ENCODE results near the gene MED12L. TPM values are rescaled to one million over a fixed set of nuclear protein-coding genes. Genes with fewer than 3 reads are reported as not detected.
A peak's percentile ranks its signal among the peaks of the same experiment; 100 is the strongest.

MED12L gene
- total and polyA plus RNA-seq, 9 of the 15 experiments (the other 6 are each of a cell fraction or from before 2014, with no cell fraction given): not detected

DNA sequence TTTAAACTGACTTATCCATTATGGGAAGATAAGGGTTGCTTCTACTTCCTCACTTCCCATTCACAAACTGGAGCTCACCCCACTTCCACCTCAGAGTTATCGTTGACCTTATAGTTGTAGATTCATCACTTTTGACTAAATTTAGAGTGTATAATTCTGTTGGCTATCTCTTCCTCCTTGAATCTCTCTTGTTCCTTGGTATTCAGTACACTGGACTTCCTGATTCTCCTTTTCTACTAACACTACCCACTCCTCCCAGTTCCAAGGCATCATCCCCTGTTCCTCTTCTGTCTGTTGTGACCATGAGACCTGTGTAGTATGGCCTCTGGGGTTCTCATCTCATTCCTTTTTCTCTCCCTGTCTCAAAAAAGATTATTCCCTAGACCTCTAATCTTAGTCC, 237.0 kb downstream of the MED12L start (continued):
- TF ChIP-seq, protein P1, sequence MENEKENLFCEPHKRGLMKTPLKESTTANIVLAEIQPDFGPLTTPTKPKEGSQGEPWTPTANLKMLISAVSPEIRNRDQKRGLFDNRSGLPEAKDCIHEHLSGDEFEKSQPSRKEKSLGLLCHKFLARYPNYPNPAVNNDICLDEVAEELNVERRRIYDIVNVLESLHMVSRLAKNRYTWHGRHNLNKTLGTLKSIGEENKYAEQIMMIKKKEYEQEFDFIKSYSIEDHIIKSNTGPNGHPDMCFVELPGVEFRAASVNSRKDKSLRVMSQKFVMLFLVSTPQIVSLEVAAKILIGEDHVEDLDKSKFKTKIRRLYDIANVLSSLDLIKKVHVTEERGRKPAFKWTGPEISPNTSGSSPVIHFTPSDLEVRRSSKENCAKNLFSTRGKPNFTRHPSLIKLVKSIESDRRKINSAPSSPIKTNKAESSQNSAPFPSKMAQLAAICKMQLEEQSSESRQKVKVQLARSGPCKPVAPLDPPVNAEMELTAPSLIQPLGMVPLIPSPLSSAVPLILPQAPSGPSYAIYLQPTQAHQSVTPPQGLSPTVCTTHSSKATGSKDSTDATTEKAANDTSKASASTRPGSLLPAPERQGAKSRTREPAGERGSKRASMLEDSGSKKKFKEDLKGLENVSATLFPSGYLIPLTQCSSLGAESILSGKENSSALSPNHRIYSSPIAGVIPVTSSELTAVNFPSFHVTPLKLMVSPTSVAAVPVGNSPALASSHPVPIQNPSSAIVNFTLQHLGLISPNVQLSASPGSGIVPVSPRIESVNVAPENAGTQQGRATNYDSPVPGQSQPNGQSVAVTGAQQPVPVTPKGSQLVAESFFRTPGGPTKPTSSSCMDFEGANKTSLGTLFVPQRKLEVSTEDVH (IDR thresholded peaks at IDR 0.05; ENCODE audit: low read depth, partially characterized antibody): no peak
- TF ChIP-seq HOXB6 (CRISPR knock-in tag; IDR thresholded peaks at IDR 0.05; ENCODE audit: borderline replicate concordance) (no peak), CHD2 (IDR thresholded peaks at IDR 0.05; ENCODE audit: low read depth, low read length) (no peak)

DNA sequence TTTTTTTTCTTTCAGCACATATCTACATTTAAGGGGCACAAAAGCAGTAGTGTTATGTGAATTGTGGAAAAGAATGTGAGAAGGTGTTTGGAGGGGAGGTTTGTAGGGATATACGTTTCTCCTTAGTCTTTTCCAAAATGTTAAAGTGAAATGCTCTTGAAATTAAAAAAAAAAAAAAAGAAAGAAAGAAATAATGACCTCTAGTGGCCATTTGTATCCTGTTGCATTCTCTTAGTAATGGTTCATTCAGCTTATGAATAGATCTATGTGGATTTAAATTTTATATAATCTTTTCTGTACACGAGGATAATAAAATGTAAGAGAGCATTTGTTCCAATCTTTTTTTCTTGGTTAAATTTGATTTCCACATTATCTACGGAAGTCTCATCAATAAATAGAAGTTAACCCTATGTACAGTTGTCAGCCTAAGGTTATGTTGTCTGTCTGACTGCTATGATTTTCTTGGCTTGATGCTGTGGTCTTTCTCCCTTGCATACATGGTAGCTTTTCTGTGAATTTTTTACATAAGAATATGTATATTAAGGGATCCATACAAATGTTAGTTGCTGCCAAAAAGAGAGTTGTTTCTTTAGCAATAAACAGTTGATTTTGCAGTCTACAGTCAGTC, 242.2 kb downstream of the MED12L start:
- Histone ChIP-seq H3K27me3 (ENCODE audit: control insufficient read depth in 2 of 2, insufficient read depth in 2 of 2, low read length in 2 of 2) (peaks cover 0 to 8% of the 10 kb centered on the region in 2 experiments; a peak in 1 of 5 replicates), H3K9ac (ENCODE audit: insufficient read depth in 1 of 2, low read depth in 2 of 2, low read length in 2 of 2) (no peak overlapping the region), H3K4me1 (replicated peaks in 1 of 2; ENCODE audit: control insufficient read depth in 2 of 2, insufficient read depth in 2 of 2, low read length in 2 of 2) (no peaks in the 10 kb centered on the region), H3K4me2 (ENCODE audit: insufficient read depth, low read length) (no peak overlapping the region), H3K79me2 (ENCODE audit: control insufficient read depth, insufficient read depth, low read length) (no peaks in the 10 kb centered on the region), H3K9me1 (ENCODE audit: control insufficient read depth, insufficient read depth, low read length) (no peaks in the 10 kb centered on the region), H4K20me1 (replicated peaks; ENCODE audit: control insufficient read depth, insufficient read depth, low read length) (no peaks in the 10 kb centered on the region), H3K4me3 (no peak overlapping the region), H3K36me3 (ENCODE audit: control insufficient read depth, insufficient read depth, low read length) (no peaks in the 10 kb centered on the region), H3K27ac (ENCODE audit: extremely low read depth, low read depth, low read length) (no peak overlapping the region), H3K9me3 (replicated peaks; ENCODE audit: control insufficient read depth, insufficient read depth, low read depth, low read length) (no peaks in the 10 kb centered on the region), H2AFZ (ENCODE audit: low read depth, low read length) (no peak overlapping the region)
- in situ Hi-C loops (cut with MboI) (no loop called here), intact Hi-C loops (cut with micrococcal nuclease) (loop anchor here (2.0 kb wide), 1 partner anchor 101 kb away; no protein-coding TSS in a partner anchor)
- no peak for ATAC-seq
- peak in 1 of 4 experiments; percentile 9 for DNase-seq (ENCODE audit: extremely low read depth in 1 of 4, low spot score in 3 of 4)
- POLR2A ChIA-PET: no interaction called here
- no TSS peak for BruUV-seq (replicated peaks)
- FAIRE-seq: no peak
- TF ChIP-seq BCOR (IDR thresholded peaks at IDR 0.05): no peak
- peak in 1 of 2 experiments; percentile 25; a peak in 2 of 4 replicates for TF ChIP-seq RAD21 (CRISPR knock-in tag; conservative IDR thresholded peaks at IDR 0.05 in 1 of 2, IDR thresholded peaks at IDR 0.05 in 1 of 2)
- TF ChIP-seq ZNF384 (IDR thresholded peaks at IDR 0.05; ENCODE audit: low read depth, low read length): peak; percentile 89
- TF ChIP-seq, protein P2, sequence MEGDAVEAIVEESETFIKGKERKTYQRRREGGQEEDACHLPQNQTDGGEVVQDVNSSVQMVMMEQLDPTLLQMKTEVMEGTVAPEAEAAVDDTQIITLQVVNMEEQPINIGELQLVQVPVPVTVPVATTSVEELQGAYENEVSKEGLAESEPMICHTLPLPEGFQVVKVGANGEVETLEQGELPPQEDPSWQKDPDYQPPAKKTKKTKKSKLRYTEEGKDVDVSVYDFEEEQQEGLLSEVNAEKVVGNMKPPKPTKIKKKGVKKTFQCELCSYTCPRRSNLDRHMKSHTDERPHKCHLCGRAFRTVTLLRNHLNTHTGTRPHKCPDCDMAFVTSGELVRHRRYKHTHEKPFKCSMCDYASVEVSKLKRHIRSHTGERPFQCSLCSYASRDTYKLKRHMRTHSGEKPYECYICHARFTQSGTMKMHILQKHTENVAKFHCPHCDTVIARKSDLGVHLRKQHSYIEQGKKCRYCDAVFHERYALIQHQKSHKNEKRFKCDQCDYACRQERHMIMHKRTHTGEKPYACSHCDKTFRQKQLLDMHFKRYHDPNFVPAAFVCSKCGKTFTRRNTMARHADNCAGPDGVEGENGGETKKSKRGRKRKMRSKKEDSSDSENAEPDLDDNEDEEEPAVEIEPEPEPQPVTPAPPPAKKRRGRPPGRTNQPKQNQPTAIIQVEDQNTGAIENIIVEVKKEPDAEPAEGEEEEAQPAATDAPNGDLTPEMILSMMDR (IDR thresholded peaks at IDR 0.05 in 2 of 3, conservative IDR thresholded peaks at IDR 0.05 in 1 of 3; ENCODE audit: insufficient read depth in 2 of 3, low read depth in 1 of 3, low read length in 3 of 3): peak in 2 of 3 experiments; percentile 21 to 55; a peak in 4 of 6 replicates
- CTCF ChIA-PET (ENCODE audit: low intra/inter-chr PET ratio): interaction anchor here (0.5 to 1.5 kb wide), 3 partner anchors 100 to 337 kb away, joined by 3 to 9 read pairs (median 3); no protein-coding TSS in a partner anchor
- WGBS (ENCODE audit: insufficient coverage, low coverage, missing lambda C conversion rate): 0% methylated on average over 3 of the region's 3 CpGs

All from K562 (cell line).